Stimulated activated CD8-positive, alpha-beta memory T cell treated with anti-CD3 and anti-CD28 coated beads, Interleukin-2, amount 100 ng/mL, for 48 hours (primary cell): ENCODE results near the gene FGF9.
A peak's percentile ranks its signal among the peaks of the same experiment; 100 is the strongest.

Source experiments
- DNase-seq, 2 donors: peaks; one replicate each; pipeline ENCODE4 v3.0.0-alpha.2; 2020; ENCODE audit warnings: low read depth in 2 of 2

FGF9 gene

DNA sequence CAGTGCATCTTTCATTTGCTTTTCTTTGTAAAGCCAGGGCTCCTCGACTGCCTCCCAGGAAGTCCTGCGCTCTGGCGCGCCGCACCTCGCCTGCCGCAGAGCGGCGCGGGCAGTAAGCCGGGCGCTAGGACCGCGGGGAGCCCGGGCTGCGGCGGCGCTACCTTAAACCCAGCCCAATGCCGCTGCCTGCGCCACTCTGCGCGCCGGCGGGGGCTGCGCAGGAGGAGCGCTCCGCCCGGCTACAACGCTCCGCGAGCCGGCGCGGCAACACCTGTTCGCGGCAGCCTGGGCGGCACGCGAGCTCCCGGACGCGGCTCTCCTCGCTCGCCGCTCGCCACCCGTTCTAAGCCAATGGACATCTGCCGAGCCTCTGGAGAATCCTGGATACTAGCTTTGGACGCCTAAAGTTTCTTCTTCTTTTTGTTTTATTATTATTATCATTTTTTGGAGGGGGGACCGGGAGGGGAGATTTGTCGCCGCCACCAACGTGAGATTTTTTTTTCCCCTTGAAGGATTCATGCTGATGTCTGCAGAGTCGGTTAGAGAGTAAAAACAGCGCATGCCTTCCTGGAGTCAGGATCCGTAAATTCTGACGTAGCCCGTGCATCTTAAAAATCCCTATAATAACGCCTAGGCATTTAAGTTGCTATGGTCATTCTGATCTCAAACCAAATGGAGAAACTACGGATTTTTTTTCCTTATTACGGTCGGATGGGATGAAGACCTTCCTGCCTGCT is at the start of gene FGF9:
FGF9 (plus strand) TSS at position 191 of the 737 bp plus-strand sequence. CDS start 840 bp downstream, outside the sequence.
- DNase-seq: peak in 1 of 2 donors; percentile 67

DNA sequence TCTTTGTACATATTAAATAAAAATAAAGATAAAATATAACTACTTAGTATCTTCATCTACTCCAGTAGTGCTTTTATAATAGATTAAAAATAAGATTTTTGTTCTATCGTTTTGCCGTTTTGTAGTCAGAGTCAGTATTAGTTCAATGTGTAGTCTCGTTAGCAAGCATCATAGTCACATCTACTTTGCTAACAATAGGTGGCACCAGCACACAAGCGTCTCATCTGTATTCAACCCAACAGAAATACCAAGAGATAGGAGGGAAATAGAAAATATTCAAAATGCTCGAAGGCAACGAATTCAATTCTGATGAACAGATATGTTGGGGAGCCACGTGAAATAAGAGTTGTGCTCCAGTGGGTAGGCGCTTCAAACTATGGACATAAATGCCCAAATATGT is 45.5 kb upstream of the FGF9 start:
- no peak for DNase-seq

DNA sequence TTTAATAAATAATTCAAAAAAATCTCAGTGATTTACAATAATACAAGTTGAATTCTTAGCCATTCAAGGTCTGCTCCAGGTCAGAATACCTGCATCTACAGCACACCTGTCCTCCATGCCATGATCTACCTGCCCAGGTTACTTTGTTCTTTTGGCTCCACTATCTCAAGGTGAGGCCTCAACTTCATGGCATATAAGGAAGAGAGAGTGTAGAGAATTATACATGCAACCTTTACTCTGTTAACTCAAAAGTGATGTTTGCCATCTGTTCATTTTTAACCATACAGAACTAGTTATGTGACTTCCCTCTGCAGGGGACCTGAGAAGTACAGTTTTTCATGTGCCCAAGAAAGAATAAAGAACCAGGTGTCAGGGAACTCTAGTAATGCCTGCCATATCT is 38.7 kb upstream of the FGF9 start:
- no peak for DNase-seq

DNA sequence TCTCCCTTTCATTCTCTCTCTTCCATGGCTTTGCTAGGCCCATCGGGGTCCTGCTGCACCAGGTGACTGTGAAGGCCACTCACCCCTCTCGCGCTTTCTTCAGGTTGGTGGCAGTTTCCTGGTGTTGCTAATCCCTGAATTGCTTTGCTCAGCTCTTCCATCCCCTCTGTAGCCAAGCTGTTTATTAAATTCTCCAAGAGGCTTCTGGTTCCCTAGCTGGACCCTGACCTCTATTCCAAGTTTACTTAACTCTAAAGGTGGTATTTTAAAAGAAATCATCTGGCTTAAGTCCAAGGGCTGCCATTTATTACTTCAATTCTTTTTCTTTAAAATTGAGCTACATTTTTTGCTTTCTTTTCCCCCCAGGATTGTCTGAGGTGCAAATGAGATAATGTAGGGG is 34.2 kb upstream of the FGF9 start:
- no peak for DNase-seq

DNA sequence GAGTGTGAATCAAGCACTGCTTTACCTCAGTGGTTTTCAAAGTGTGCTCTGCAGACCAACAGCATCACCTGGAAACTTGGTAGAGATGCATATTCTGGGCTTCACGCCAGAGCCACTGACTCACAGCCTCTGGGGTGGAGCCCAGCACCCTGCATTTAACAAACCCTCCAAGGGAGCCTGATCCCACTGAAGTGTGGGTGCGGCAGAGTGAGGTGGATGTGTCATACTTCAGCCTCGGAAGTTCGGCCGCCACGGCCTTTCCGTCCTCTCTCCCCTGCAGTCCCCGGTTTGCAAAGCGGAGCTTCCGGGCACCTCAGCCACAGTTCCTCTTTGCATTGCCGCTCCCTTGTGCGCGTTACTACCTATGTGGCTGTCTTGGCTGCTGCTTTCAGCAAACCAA is 33.6 kb upstream of the FGF9 start:
- peak in 1 of 2 donors; percentile 4 for DNase-seq

DNA sequence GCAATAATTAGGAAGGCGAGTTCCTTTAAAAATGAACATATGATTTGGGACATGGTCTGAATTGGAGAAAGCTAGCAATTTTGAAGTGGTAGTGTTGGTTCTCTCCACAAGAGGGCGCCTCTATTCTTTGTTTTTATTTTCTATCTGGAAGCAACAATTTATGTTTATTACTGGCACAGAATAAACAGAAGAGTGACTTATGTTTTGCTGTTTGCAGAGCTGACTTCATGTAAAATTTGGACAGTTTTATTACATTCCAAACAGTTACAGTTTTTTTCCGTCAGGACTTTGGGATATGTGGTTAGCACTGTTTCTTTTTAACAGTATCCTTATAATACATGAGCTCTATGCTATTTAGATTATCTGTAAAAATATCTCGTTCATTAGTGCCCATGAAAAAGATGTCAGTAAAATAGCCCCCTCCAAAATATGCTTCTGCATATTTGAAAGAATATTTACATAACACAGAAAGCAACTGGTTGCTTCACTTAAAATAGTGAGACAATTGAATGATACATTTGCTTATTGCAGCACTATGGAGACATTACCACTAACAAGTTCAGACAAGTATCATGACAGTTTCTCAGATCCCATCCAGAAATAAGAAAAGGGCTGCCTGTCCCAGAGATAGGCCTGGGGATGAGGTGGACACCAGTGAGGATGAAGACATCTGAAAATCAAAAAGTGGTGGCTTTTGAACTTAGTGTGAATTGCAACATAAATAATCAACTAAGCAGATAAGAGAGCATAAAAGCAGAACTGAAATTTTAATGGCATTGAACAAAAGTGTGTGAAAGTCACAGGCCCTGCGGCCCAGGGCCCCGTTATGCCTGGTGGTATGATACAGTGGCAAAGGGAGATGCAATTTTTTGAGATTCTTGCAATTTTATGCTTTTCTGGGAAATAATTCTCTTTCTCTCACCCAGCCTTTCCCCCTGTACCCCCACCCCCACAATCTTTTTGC is 32.3 kb upstream of the FGF9 start:
- no peak for DNase-seq

DNA sequence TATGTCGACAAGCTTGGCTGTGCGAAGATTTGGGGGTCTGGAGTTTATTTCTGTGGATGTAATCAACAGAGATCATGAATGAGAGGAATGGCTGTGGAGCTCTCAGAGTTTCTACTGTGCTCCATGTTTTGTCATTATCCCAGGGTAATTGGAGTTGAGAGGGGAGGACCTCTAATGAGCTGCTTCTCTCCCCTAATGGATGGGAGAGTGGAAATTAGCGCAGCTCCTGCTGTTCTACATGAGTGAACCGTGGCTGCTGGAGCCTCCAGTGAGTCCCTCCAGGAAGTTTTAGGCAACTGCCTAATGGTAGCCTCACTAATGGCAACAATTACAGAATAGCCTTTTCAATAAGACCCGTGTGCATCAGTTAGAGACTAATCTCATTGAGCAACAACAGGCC is 31.3 kb upstream of the FGF9 start:
- DNase-seq: no peak

DNA sequence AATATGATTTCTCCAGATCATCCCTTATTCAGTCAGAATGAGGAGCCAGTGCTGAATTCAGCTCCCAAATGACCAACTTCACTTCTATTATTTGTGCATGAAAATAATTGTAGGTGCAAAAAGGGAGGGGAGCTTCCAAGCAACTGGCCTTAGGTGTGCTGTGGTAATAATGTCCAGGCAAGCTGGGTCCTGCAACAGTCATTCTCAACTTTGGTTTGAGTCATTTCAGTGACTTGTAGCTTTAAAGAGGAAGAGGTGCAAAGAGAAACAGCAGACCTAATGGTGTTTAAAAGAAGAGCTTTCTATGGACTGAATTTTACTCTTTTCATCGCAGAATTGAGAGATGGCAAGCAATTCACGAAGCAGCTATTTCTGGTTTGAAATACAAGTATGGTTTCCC is 29.2 kb upstream of the FGF9 start:
- DNase-seq: no peak

DNA sequence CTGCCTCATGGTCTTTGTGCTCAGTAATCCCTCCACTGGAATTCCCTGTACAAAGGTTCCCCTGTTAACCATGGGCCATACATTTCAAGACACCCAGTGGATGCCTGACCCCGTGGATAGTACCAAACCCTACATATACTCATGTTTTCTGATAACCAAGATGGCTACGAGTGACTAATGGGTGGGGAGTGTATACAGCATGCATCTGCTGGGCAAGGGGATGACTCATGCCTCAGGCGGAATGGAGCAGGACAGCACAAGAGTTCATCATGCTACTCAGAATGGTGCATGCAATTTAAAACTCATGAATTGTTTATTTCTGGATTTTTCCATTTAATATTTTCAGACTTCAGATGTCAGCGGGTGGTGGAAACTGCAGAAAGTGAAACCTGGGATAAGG is 13.3 kb upstream of the FGF9 start:
- DNase-seq: no peak

DNA sequence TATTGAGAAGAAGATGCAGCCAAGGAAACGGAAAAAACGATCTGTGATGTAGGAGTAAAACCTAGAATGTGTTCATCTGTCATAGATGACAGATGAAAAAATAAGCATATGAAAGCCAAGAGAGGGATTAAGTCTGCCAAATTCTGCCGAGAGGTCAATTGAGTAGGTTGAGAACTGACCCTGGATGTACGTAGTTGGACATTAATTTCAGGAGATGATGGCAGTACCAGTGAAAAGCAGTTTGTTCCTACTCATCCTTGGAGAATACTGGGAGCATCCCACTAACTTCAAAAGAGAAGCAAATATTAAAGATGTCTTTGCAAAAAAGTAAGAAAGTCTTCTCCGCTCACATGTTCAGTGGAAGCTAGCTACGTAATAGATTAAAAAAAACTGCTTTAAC is 11.8 kb upstream of the FGF9 start:
- no peak for DNase-seq

DNA sequence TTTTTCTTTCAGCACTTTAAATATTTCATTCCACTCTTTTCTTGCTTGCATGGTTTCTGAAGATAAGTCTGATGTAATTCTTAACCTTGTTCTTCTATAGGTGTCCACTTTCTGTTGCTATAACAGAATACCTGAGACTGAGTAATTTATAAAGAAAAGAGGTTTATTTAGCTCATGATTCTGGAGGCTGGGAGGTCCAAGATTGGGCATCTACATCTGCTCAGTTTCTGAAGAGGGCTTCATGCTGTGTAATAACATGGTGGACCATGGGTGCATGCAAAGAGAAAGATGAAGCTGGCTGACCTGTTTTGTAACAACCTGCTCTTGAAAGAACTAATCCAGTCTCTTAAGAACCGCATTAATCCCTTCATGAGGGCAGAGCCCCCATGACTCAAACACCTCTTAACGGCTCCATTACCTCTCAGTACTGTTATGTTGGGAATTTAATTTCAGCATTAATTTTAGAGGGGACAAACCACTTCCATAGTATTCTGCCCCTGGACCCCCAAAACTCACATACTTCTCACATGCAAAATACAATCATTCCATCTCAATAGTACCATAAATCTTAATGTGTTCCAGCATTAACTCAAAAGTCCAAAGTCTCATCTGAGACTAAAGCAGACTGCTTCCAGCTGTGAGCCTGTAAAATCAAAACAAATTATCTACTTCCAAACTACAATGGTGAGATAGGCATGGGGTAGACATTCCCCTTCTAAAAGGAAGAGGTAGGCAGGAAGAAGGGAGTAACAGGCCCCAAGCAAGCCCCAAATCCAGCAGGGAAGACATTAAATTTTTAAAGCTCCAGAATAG is 9.6 kb upstream of the FGF9 start:
- DNase-seq: no peak

DNA sequence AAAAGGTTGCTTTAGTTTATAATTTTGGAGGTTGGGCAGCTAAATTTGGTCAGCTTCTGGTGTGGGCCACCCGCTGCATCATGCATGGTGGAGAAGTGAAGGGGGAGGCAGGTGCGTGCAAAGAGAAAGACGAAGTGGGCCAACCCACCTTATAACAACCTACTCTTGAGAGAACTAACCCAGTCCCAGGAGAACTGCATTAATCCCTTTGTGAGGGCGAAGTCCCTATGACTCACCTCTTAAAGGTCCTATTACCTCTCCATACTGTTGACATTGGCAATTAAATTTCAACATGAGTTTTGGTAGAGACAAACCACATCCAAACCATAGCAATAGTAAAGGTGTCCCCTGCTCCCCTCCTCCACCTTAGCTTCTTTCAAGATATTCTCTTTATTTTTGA is 7.7 kb upstream of the FGF9 start:
- DNase-seq: no peak

DNA sequence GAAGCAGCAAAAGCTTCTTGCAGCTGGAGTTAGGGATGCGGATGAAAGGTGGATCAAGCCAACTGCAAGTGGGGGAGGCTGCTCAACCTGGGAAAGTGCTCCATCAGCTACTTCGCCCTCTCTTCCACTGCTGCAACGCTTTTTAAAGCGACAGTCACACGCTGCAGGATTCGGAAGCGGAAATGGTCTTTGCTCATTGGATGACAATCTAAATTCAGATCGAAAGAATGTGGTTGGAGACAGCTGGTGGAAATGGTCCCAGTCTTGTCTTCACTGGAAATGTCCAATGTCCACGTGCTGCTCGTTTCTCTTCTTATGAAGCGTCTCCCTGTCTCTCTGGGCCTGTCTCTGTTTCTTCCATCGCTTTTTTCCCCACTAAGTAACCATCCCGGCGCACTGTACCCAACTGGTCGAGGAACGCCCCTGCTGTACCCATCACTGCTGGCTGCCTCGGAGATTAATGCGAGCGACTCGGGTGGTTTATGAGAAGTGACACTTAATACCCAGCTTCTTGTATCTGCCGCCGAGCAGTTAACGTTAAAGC is 2.1 kb upstream of the FGF9 start:
- DNase-seq: no peak

DNA sequence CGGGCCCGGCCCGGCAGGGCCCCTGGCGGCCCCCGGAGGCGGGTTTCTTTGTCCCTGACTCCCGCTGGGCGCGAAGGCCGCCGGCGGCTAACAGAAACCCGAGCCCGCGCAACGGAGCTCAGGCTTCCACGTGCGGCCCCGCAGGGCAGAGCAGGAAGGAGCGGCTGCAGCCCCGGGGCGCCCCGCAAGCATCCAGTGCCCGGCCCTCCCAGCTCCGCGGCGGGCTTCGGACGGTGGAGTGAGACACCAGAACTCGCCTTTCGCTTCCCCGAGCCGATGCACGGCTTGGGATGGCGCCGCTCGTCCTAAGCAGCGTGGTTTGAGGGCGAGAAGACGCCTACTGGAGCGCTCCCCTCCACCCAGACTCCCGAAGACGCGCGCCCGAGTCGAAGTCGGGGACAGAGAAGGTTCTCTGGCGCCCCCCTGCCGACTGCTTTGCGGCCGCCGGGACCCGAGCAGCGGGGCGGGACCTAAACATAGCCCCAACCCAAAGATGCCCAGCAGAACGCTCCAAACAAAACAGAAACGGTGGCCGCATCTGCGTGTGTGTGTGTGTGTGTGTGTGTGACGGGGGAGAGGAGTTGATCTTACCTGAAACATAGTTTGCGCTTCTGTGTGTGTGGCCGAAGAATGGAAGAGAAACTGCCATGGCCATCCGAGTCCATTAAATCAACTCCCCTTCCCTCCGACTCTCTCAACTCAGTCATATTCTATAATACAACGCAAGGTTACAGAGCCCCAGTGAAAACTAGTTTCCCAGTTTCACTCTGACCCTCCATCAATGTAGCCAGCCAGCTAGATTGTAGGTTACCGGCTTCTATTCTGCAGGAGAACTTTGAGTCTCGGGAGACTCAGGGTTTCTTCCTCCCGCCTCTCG is 629 bp upstream of the FGF9 start:
- DNase-seq: no peak

DNA sequence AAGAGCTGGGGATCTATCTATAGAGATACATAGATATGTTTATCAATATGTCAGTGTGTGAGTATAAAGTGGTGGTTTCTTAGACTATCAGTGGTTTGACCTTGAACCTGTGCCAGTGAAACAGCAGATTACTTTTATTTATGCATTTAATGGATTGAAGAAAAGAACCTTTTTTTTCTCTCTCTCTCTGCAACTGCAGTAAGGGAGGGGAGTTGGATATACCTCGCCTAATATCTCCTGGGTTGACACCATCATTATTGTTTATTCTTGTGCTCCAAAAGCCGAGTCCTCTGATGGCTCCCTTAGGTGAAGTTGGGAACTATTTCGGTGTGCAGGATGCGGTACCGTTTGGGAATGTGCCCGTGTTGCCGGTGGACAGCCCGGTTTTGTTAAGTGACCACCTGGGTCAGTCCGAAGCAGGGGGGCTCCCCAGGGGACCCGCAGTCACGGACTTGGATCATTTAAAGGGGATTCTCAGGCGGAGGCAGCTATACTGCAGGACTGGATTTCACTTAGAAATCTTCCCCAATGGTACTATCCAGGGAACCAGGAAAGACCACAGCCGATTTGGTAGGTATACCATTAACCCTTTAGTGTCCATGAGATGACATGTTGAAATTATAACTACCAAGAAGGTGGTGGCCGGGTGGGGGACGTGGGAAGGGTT is 880 bp downstream of the FGF9 start:
- no peak for DNase-seq

DNA sequence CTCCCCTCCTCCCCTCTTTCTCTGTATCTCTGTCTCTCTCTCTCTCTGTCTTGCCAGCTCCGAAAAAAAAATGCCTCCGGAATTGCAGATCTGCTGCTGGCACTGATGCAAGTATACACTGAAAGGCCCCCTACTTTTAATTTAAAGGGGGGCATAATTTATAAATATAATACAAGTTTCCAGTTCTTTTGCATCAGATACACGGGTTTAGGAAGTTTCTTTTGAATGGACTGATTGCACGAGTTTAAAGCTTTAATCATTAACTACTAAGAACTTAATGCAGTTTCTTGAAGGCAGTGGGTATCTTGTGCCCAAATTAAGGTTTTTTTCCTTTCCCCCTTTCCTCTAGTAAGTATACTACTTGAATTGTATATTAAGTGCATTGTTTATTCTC is 1.4 kb downstream of the FGF9 start:
- no peak for DNase-seq

DNA sequence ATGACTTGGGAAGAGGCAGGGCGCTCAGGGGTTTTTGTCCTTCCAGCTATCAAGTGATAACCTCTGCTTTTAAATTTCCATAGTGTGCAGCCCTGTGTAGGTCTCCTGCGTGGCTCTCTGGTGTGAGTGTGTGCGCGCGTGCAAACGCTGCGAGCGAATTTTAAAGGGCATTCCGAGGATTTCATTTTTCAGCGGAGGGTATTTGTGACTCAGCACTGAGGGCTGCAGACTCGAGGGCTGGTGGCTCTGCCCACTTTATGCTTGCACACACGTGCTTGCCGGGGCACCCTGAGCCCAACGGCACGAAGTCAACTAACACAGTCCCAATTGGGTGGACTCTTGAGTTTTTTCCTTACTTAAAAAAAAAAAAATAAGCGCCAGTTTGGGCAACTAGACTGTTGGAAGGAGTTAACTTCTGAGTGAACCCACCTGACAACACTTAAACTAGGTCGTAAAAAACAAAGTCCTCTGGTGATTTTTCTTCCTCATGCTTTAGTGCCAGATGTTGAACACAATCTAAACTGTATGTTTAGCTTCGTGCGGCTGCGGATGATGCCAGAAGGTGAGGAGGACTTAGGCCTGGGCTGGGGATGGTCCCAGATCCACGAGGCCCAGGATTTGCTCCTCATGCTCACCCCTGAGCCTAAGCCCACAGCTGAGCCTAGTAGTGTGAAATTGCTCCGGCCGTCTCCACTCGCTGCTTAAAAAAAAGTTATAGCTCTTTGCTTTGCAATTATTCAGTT is 2.1 kb downstream of the FGF9 start:
- no peak for DNase-seq

DNA sequence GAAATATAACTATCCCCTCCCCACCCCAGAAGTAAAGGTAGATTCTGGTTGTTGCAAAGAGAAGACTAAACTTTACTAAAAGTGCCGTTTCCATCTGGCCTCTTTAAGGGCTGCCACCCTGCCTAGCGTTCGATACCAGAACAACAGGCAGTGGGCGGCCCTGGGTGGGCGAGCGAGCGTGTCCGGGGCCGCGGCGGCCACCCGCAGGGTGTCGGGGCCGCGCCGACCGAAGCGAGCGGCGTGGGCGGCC is 2.6 kb downstream of the FGF9 start:
- no peak for DNase-seq

DNA sequence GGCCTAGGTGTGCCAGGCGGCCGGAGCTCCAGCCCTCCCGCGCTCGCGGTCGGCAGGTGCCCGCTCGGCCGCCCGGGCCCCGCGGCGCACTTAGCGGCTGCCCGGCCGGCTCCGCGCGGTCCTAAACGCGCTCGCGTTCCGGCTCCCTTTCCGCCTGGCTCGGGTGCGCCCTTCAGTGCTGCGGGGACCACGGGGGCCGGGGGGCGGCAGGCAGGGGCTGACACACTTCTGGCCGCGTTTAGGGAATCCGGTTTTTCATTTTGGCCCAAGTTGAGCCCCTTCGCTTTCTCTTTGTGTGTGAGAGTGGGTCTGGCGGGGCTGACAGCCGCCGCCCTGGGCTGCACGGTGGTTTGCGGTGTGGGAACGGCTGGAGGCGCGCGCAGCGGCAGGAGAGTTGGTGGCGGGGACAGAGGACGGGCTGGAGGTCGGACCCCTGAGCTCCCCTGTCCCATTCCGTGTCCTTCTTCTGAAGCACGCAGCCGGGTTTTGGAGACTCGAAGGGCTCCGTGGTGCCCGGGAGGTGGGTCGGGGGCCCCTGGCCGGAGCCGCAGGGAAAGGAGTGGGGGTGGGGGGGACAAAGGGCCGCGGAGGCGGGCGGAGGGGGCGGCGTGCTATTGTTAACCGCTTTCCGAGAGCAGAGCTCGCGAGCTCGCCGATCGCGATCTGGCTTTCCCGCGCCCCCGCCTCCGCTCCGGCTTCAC is 3.1 kb downstream of the FGF9 start:
- no peak for DNase-seq
